K562 (cell line): ENCODE measurements around the gene SAFB. TPM values are rescaled to one million over a fixed set of nuclear protein-coding genes. Genes with fewer than 3 reads are reported as not detected.

Experiments used
- ATAC-seq: fragments of 200-7000 bp; cut with Tn5 transposase; 3 replicates; pipeline ENCODE4 v1.9.1; 2020; ENCODE audit warnings: moderate library complexity
- BruUV-seq: library from RNA; stranded (reverse); fragments of 400-500 nt; replicated peaks from 2 replicates; lab custom pipeline; 2021; lab: Mats Ljungman, UMichigan
- CTCF ChIA-PET: fragments of 300-600 bp; formaldehyde crosslinking; extraction: SDS; loops from one replicate; lab custom pipeline; 2021; ENCODE audit warnings: low intra/inter-chr PET ratio; lab: Yijun Ruan, JAX
- POLR2A ChIA-PET: fragments of 300-600, 350-650 bp; sonication (Branson Sonifier 250); formaldehyde crosslinking; extraction: SDS; loops from one replicate; lab custom pipeline; 2021; ENCODE audit warnings: antibody characterized with exemption, inconsistent platforms; lab: Yijun Ruan, JAX
- DNase-seq, 4 experiments: peaks; one replicate each; pipeline versions ENCODE4 v3.0.0 to v3.0.0-alpha.2; 2011 to 2018; ENCODE audit warnings: low spot score in 3 of 4, mixed read lengths in 3 of 4; ENCODE audit errors: extremely low read depth in 1 of 4
- FAIRE-seq: peaks from 2 replicates; lab custom pipeline; 2011; peaks lifted over from hg19 to GRCh38; lab: Jason Lieb, UNC
- H2AFZ ChIP-seq: 2 replicates; pipeline ENCODE4 v1.6.0; 2011; ENCODE audit warnings: low read depth, low read length, control low read depth, inconsistent platforms
- H3K27ac ChIP-seq: fragments of 200-600 bp; 3 replicates; pipeline ENCODE4 v1.8.0; 2011; ENCODE audit warnings: low read depth, mild to moderate bottlenecking, control low read depth, inconsistent platforms, low read length, moderate library complexity, mixed read lengths; ENCODE audit errors: extremely low read depth
- H3K27me3 ChIP-seq, 2 experiments: fragments of 300-600 bp in 1 of 2; 2 replicates in 1 of 2; 3 replicates in 1 of 2; pipeline versions ENCODE4 v1.6.0 to v1.8.0; 2011; ENCODE audit warnings: inconsistent platforms in 2 of 2, low read length in 2 of 2, mild to moderate bottlenecking in 1 of 2, mixed read lengths in 1 of 2, moderate library complexity in 1 of 2; ENCODE audit not compliant: control insufficient read depth in 2 of 2, insufficient read depth in 2 of 2
- H3K36me3 ChIP-seq: fragments of 300-600 bp; 3 replicates; pipeline ENCODE4 v1.8.0; 2011; ENCODE audit warnings: mild to moderate bottlenecking, low read length, inconsistent platforms; ENCODE audit not compliant: control insufficient read depth, insufficient read depth
- H3K4me1 ChIP-seq, 2 experiments: fragments of 200-600 bp in 1 of 2; replicated peaks in 1 of 2; 2 replicates in 1 of 2; 3 replicates in 1 of 2; pipeline versions ENCODE4 v1.5.1 to v1.8.0; 2011; ENCODE audit warnings: inconsistent platforms in 2 of 2, low read length in 2 of 2, mild to moderate bottlenecking in 1 of 2, mixed read lengths in 1 of 2, moderate library complexity in 1 of 2; ENCODE audit not compliant: control insufficient read depth in 2 of 2, insufficient read depth in 2 of 2
- H3K4me2 ChIP-seq: 2 replicates; pipeline ENCODE4 v1.6.1; 2011; ENCODE audit warnings: low read length, control low read depth, inconsistent platforms, mixed read lengths; ENCODE audit not compliant: insufficient read depth
- H3K4me3 ChIP-seq: fragments of 200-600 bp; sonication (generic), shearing (Covaris generic); 2 replicates; pipeline ENCODE4 v1.5.1; 2016; ENCODE audit warnings: control low read depth, inconsistent platforms
- H3K79me2 ChIP-seq: fragments of 200-600 bp; 3 replicates; pipeline ENCODE4 v1.8.0; 2011; ENCODE audit warnings: low read length, inconsistent platforms; ENCODE audit not compliant: control insufficient read depth, insufficient read depth
- H3K9ac ChIP-seq, 2 experiments: 2 replicates each; pipeline versions ENCODE4 v1.6.0 to v1.6.1; 2011; ENCODE audit warnings: low read depth in 2 of 2, low read length in 2 of 2, control low read depth in 1 of 2, inconsistent platforms in 1 of 2, mild to moderate bottlenecking in 1 of 2, mixed read lengths in 1 of 2; ENCODE audit not compliant: insufficient read depth in 1 of 2
- H3K9me1 ChIP-seq: one replicate; pipeline ENCODE4 v1.6.0; 2011; ENCODE audit warnings: inconsistent platforms, mild to moderate bottlenecking, low read length, moderate library complexity; ENCODE audit not compliant: control insufficient read depth, insufficient read depth
- H3K9me3 ChIP-seq: replicated peaks from 2 replicates; pipeline ENCODE4 v1.5.1; 2011; ENCODE audit warnings: low read depth, low read length, inconsistent platforms; ENCODE audit not compliant: control insufficient read depth, insufficient read depth
- H4K20me1 ChIP-seq: replicated peaks from 2 replicates; pipeline ENCODE4 v1.6.1; 2011; ENCODE audit warnings: low read length, inconsistent platforms, mixed read lengths; ENCODE audit not compliant: control insufficient read depth, insufficient read depth
- ATF3 ChIP-seq, 2 experiments: fragments of 450-650 bp in 1 of 2; sonication (generic) in 1 of 2; formaldehyde crosslinking in 1 of 2; IDR thresholded peaks in 1 of 2; conservative IDR thresholded peaks in 1 of 2; 2 replicates each; pipeline versions ENCODE4 v1.6.1 to v1.8.1; 2016 to 2023; ENCODE audit warnings: mild to moderate bottlenecking in 2 of 2, moderate library complexity in 2 of 2, inconsistent platforms in 1 of 2, missing genetic modification reagents in 1 of 2
- POLR2G ChIP-seq: fragments of 200-400 bp; formaldehyde crosslinking; IDR thresholded peaks from 2 replicates; pipeline ENCODE4 v1.6.1; 2017; ENCODE audit warnings: low read depth, mild to moderate bottlenecking, antibody characterized with exemption, low read length, moderate library complexity
- RBM22 ChIP-seq: fragments of 200-400 bp; formaldehyde crosslinking; IDR thresholded peaks from 2 replicates; pipeline ENCODE4 v1.6.1; 2018; ENCODE audit warnings: low read length, low read depth; ENCODE audit not compliant: poor library complexity, severe bottlenecking
- ZBTB33 ChIP-seq: sonication (generic); formaldehyde crosslinking; IDR thresholded peaks from 2 replicates; pipeline ENCODE4 v1.8.1; 2023; ENCODE audit warnings: mild to moderate bottlenecking, missing genetic modification reagents
- WGBS: fragments of 100-300 bp; shearing (Covaris generic); methylation state at CpG from one replicate; pipeline ENCODE4 v1.1.6; 2016; ENCODE audit warnings: low coverage, mixed read lengths; ENCODE audit not compliant: insufficient coverage; ENCODE audit errors: missing lambda C conversion rate; 5-methylcytosine and 5-hydroxymethylcytosine counted together
- in situ Hi-C: fragments of 300-500 bp; cut with MboI; formaldehyde crosslinking; loops from 4 replicates; pipeline ENCODE4 v1.15.0; 2018; ENCODE audit warnings: inconsistent platforms, mixed read lengths
- intact Hi-C: fragments of 100-400 bp; cut with micrococcal nuclease; formaldehyde crosslinking; loops from 2 replicates; pipeline ENCODE4 v1.14.2; 2022
- polyA plus RNA-seq, 8 experiments: library from polyadenylated mRNA; depleted of rRNA in 4 of 8; stranded (reverse) in 5 of 8; unstranded in 3 of 8; fragments of >200 nt; fragmentation: Nextera tagmentation in 2 of 8; fragmentation: Illumina TruSeq in 1 of 8; extraction: Ambion mirVana in 2 of 8; extraction: Trizol in 1 of 8; gene quantifications; 2 replicates each; pipeline versions ENCODE4 v1.2.1 to v1.2.3, GENCODE V29; 2011 to 2014; ENCODE audit warnings: inconsistent platforms in 1 of 8, missing spikeins in 1 of 8
- total RNA-seq, 7 experiments: library from RNA; depleted of rRNA in 6 of 7; stranded (reverse); fragments of >200 nt in 6 of 7; fragmentation: Illumina TruSeq in 2 of 7; extraction: Trizol in 2 of 7; gene quantifications; 2 replicates each; pipeline versions ENCODE4 v1.2.1 to v1.2.3, GENCODE V29; 2011 to 2021; ENCODE audit warnings: low replicate concordance in 1 of 7
- TF ChIP-seq, protein P1 (sequence below), 2 experiments: fragments of 450-650 bp; conservative IDR thresholded peaks; 2 replicates each; pipeline ENCODE4 v1.6.1; 2017; ENCODE audit warnings: mild to moderate bottlenecking in 2 of 2, moderate library complexity in 2 of 2

The SAFB gene
- total and polyA plus RNA-seq, 9 of the 15 experiments (the other 6 are each of a cell fraction or from before 2014, with no cell fraction given), result 1.1 to 151 (median 83.1) TPM

GRCh38 chr19:5661483-5661882 is 38.6 kb downstream of the SAFB start:
- Histone ChIP-seq H3K4me1 (no peaks in the 10 kb centered on the region; a peak in 1 of 5 replicates), H2AFZ (no peak overlapping the region), H3K36me3 (peaks cover 90% of the 10 kb centered on the region), H3K27me3 (no peaks in the 10 kb centered on the region), H3K9me1 (no peaks in the 10 kb centered on the region), H3K4me3 (no peak overlapping the region), H3K9ac (no peak overlapping the region), H3K27ac (no peak overlapping the region), H3K9me3 (no peaks in the 10 kb centered on the region), H3K4me2 (no peak overlapping the region), H3K79me2 (no peaks in the 10 kb centered on the region), H4K20me1 (no peaks in the 10 kb centered on the region; the same call in 1 of the 2 replicates)
- DNase-seq, result no peak
- in situ Hi-C loops, result no loop called here
- FAIRE-seq, result no peak
- BruUV-seq, result no TSS peak
- intact Hi-C loops, result no loop called here
- CTCF ChIA-PET, result no interaction called here
- no peak for ATAC-seq
- POLR2A ChIA-PET, result interaction anchor here (1.1 to 1.2 kb wide), 2 partner anchors 11 to 37 kb away, joined by 3 to 5 read pairs; no protein-coding TSS in a partner anchor
- 97% methylated on average over 22 of the region's 42 CpGs for WGBS
- TF ChIP-seq ZBTB33 (CRISPR knock-in tag) (peak; percentile 99), ATF3 (IDR thresholded peaks at IDR 0.05) (0 out of 2 replicates have a peak, but pooled peaks have one; percentile 14), ATF3 (CRISPR knock-in tag; conservative IDR thresholded peaks at IDR 0.05) (no peak), RBM22 (peak; percentile 76), POLR2G (peak; percentile 66)
- TF ChIP-seq, protein P1, sequence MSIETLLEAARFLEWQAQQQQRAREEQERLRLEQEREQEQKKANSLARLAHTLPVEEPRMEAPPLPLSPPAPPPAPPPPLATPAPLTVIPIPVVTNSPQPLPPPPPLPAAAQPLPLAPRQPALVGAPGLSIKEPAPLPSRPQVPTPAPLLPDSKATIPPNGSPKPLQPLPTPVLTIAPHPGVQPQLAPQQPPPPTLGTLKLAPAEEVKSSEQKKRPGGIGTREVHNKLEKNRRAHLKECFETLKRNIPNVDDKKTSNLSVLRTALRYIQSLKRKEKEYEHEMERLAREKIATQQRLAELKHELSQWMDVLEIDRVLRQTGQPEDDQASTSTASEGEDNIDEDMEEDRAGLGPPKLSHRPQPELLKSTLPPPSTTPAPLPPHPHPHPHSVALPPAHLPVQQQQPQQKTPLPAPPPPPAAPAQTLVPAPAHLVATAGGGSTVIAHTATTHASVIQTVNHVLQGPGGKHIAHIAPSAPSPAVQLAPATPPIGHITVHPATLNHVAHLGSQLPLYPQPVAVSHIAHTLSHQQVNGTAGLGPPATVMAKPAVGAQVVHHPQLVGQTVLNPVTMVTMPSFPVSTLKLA (conservative IDR thresholded peaks at IDR 0.05), result no peak
